GM12873 (cell line): Measurements from ENCODE around the gene PPARD.

ENCODE experiments used
- TF ChIP-seq, protein P1 (sequence below): IDR thresholded peaks from 2 replicates; pipeline ENCODE4 v1.5.1; 2012; ENCODE audit warnings: low read depth, mild to moderate bottlenecking, moderate library complexity, low read length, control low read depth; ENCODE audit not compliant: insufficient read depth; ENCODE audit errors: missing control alignments

Gene PPARD

DNA sequence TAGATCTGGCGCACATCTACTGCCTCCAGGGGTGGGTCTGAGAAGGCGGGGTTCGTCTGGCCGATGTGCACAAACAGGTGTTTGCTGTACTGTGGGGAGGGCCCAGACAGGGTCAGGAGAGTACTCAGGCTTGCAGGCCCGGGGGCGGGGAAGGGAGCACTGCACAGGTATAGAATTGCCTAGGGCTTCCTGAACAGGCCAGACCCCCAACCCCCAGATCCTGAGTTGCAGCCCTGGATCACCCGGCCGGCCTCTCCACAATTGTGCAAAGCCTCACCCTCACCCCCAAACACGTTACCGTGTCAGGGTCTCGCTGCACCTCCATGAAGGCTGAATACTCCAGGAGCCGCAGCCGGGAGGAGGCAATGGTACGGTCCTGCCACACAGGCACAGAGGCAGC lies 133.6 kb downstream of the PPARD start:
- TF ChIP-seq, protein P1, sequence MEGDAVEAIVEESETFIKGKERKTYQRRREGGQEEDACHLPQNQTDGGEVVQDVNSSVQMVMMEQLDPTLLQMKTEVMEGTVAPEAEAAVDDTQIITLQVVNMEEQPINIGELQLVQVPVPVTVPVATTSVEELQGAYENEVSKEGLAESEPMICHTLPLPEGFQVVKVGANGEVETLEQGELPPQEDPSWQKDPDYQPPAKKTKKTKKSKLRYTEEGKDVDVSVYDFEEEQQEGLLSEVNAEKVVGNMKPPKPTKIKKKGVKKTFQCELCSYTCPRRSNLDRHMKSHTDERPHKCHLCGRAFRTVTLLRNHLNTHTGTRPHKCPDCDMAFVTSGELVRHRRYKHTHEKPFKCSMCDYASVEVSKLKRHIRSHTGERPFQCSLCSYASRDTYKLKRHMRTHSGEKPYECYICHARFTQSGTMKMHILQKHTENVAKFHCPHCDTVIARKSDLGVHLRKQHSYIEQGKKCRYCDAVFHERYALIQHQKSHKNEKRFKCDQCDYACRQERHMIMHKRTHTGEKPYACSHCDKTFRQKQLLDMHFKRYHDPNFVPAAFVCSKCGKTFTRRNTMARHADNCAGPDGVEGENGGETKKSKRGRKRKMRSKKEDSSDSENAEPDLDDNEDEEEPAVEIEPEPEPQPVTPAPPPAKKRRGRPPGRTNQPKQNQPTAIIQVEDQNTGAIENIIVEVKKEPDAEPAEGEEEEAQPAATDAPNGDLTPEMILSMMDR = no peak

DNA sequence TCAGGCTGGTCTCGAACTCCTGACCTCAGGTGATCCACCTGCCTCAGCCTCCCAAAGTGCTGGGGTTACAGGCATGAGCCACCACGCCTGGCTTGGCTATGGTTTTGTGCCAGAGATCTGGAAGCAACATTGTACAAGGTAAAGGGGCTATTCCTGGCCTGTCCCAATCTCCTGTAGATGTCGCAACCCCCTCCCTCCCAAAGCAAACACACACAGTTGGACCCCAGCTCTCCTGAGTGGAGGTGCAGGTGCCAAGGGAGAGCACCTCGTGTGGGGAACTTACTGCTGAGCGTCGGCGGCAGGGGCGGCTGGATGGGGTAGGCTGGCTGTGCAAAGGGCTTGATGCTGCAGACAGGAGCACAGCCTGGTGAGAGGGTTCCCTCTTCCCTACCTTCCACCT lies 134.7 kb downstream of the PPARD start:
- TF ChIP-seq, protein P1 = no peak
